Gastrocnemius medialis (tissue), 4 donors: ENCODE results near the gene TCF7L2. TPM values are rescaled to one million over a fixed set of nuclear protein-coding genes. Genes with fewer than 3 reads are reported as not detected.
"Not testable (repeated sequence)": the region's sequence is repeated elsewhere in the genome, so short reads cannot be mapped to it uniquely, and the experiment has no call there.

Source experiments
- ATAC-seq, 2 donors: fragments of 150-250 bp; one replicate each; pipeline ENCODE4 v1.9.1; 2016
- DNase-seq, 2 donors: peaks; one replicate each; pipeline ENCODE4 v3.0.0-alpha.2; 2019
- H3K27ac ChIP-seq, 4 donors: fragments of 200-600 bp; sonication (generic); 1 replicate in 1 of 4; 2 replicates in 3 of 4; pipeline ENCODE4 v1.5.1; 2016 to 2018; ENCODE audit warnings: mild to moderate bottlenecking in 2 of 4, moderate library complexity in 1 of 4
- H3K27me3 ChIP-seq, 3 donors: fragments of 200-600 bp; sonication (generic) in 2 of 3; 1 replicate in 1 of 3; 2 replicates in 2 of 3; pipeline versions ENCODE4 v1.5.1 to v1.6.0; 2016 to 2019; ENCODE audit warnings: mild to moderate bottlenecking in 1 of 3, moderate library complexity in 1 of 3
- H3K36me3 ChIP-seq, 2 donors: fragments of 200-600 bp; sonication (generic) in 1 of 2; one replicate each; pipeline ENCODE4 v1.5.1; 2017 to 2018
- H3K4me1 ChIP-seq, 2 donors: fragments of 200-600 bp; sonication (generic) in 1 of 2; one replicate each; pipeline ENCODE4 v1.5.1; 2016 to 2017; ENCODE audit warnings: mild to moderate bottlenecking in 2 of 2
- H3K4me3 ChIP-seq, 4 donors: fragments of 200-600 bp; sonication (generic) in 3 of 4; 1 replicate in 1 of 4; 2 replicates in 3 of 4; pipeline ENCODE4 v1.5.1; 2016 to 2019; ENCODE audit warnings: mild to moderate bottlenecking in 2 of 4
- H3K9me3 ChIP-seq, 3 donors: fragments of 200-600 bp; sonication (generic) in 2 of 3; 1 replicate in 1 of 3; 2 replicates in 2 of 3; pipeline ENCODE4 v1.5.1; 2016 to 2019
- POLR2A ChIP-seq, 2 donors: fragments of 450-650 bp; IDR thresholded peaks; one replicate each; pipeline ENCODE4 v1.6.1; 2017; ENCODE audit warnings: antibody characterized with exemption in 2 of 2, mild to moderate bottlenecking in 2 of 2, moderate library complexity in 2 of 2
- in situ Hi-C, 4 donors: fragments of 200-750 bp; cut with MboI; loops; one replicate each; pipeline versions ENCODE4 v1.15.0 to v1.8.0; 2017; ENCODE audit warnings: low sequenced_read_pairs in 4 of 4
- intact Hi-C: fragments of 100-400 bp; cut with DNase I; formaldehyde crosslinking; loops from one replicate; pipeline ENCODE4 v1.15.1; 2023; ENCODE audit warnings: low total_unique reads
- total RNA-seq, 4 donors: library from RNA; depleted of rRNA; stranded (reverse); fragments of >200 nt; gene quantifications; one replicate each; pipeline versions ENCODE4 v1.1.0 to v1.2.3, GENCODE V29; 2016
- TF ChIP-seq, protein P1 (sequence below), 5 experiments: fragments of 450-650 bp in 3 of 5; fragments of 200-600 bp in 2 of 5; sonication (generic) in 2 of 5; IDR thresholded peaks in 4 of 5; conservative IDR thresholded peaks in 1 of 5; 1 replicate in 4 of 5; 2 replicates in 1 of 5; pipeline ENCODE4 v1.5.1; 2016 to 2019; ENCODE audit warnings: antibody characterized with exemption in 5 of 5, mild to moderate bottlenecking in 3 of 5, moderate library complexity in 3 of 5

The TCF7L2 gene
- total RNA-seq, 4 donors from 2014 or later: 4.6 to 5.1 (median 5.0) TPM

DNA sequence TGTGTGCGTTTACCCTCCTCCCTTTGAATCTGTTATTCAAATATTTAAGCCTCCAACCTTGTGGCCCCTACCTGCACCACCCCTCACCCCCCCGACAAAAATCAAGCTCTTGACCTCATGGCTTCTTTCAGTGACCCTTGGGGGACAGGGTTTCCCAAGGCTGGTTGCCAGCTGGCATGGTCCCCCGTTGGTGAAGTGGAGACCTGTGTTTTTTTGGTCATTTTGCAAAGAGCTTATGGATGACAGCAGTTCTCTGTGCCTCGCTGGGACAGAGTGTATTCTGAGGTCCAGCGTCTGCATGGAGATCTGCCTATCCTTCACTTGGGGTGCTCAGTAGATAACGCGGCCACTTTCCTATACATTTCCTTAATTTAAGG lies 111.0 kb downstream of the TCF7L2 start:
- no peaks in the 10 kb centered on the region for H3K36me3 ChIP-seq
- no peak for ATAC-seq
- in situ Hi-C loops (no loop called here), intact Hi-C loops (no loop called here)
- DNase-seq: no peak
- H3K27ac ChIP-seq: peak overlapping the region; percentile 58 to 69 (median 63)
- H3K27me3 ChIP-seq: no peaks in the 10 kb centered on the region
- peaks cover 30 to 41% of the 10 kb centered on the region in 2 donors for H3K4me1 ChIP-seq
- peak overlapping the region in 3 of 4 donors; percentile 16 to 33 (median 24) for H3K4me3 ChIP-seq
- no peak for TF ChIP-seq POLR2A (IDR thresholded peaks at IDR 0.05)
- TF ChIP-seq, protein P1, sequence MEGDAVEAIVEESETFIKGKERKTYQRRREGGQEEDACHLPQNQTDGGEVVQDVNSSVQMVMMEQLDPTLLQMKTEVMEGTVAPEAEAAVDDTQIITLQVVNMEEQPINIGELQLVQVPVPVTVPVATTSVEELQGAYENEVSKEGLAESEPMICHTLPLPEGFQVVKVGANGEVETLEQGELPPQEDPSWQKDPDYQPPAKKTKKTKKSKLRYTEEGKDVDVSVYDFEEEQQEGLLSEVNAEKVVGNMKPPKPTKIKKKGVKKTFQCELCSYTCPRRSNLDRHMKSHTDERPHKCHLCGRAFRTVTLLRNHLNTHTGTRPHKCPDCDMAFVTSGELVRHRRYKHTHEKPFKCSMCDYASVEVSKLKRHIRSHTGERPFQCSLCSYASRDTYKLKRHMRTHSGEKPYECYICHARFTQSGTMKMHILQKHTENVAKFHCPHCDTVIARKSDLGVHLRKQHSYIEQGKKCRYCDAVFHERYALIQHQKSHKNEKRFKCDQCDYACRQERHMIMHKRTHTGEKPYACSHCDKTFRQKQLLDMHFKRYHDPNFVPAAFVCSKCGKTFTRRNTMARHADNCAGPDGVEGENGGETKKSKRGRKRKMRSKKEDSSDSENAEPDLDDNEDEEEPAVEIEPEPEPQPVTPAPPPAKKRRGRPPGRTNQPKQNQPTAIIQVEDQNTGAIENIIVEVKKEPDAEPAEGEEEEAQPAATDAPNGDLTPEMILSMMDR (IDR thresholded peaks at IDR 0.05 in 4 of 5, conservative IDR thresholded peaks at IDR 0.05 in 1 of 5): no peak
- H3K9me3 ChIP-seq: no peaks in the 10 kb centered on the region

DNA sequence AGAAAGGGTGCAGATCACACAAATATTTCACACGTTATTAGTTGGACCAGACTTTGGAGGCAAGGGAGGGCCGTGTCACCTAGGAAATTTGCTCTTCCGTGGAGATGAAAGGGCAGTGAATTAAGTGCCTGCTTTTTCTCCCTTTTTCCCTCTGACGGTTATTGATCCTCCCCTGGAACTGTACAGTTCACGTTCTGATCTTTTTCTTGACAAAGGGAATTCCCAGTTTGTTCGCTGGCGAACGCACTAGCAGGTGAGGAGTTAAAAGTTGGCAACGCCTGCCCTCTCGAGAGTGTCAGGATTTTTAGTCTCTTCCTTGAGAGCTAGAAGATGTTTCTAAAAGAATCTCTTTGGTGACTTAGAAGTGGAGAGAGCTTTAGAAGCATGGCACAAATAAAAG lies 111.5 kb downstream of the TCF7L2 start:
- ATAC-seq (no peak), DNase-seq (no peak)
- TF ChIP-seq, protein P1 (IDR thresholded peaks at IDR 0.05 in 4 of 5, conservative IDR thresholded peaks at IDR 0.05 in 1 of 5): no peak
- TF ChIP-seq POLR2A (IDR thresholded peaks at IDR 0.05): no peak
- no peak overlapping the region for H3K4me3 ChIP-seq
- intact Hi-C loops: no loop called here
- in situ Hi-C loops: no loop called here
- H3K4me1 ChIP-seq: peaks cover 30 to 41% of the 10 kb centered on the region in 2 donors
- no peaks in the 10 kb centered on the region for H3K36me3 ChIP-seq
- no peaks in the 10 kb centered on the region for H3K9me3 ChIP-seq
- peak overlapping the region in 3 of 4 donors; percentile 58 to 69 (median 59) for H3K27ac ChIP-seq
- H3K27me3 ChIP-seq: no peaks in the 10 kb centered on the region

DNA sequence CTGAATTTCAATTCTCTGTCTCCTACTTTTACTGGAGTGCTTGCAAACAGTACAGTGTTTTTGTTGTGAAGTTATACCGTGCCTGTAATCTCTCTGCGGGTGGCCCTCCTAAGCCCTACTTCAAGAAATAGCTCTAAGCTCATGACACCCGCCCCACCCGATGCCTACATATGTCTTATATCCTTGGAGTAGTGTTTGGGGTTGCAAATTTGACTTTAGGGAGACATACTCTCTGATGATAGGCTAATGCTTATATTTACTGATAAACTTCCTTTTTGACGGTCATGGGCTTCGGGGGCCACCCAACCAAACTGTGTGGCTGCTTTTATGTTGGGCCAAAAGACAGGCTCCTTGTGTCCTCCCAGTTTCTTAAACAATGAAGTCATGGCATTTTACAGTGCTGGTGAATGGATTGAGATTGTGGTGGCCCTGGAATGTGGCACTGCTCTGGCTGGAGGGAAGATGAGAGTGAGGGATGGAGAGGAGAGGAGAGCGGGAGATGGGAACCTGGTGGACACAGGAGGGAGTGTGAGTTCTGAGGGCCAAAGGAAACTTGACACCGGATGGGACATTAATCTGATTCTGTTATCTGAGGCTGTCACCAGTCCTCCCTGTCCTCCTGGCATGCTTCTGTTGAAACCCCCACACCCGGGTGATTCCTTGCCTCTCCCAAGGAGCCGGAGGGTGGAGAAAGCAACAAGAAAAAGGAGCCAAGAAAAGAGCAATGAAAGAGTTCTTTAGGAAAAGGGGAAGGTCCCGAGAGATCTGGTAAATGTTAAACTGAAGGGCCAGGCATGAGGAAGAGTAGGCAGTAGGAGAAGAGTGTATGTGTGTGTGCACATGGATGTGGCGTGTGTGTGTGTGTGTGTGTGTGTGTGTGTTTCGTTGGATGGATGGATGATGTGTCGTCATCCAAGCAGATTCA lies 113.3 kb downstream of the TCF7L2 start:
- H3K27ac ChIP-seq: no peak overlapping the region
- peaks cover 29 to 35% of the 10 kb centered on the region in 2 donors for H3K4me1 ChIP-seq
- no peaks in the 10 kb centered on the region for H3K9me3 ChIP-seq
- DNase-seq (no peak), ATAC-seq (no peak)
- no peak overlapping the region for H3K4me3 ChIP-seq
- no peaks in the 10 kb centered on the region for H3K36me3 ChIP-seq
- no peak for TF ChIP-seq POLR2A (IDR thresholded peaks at IDR 0.05)
- TF ChIP-seq, protein P1 (IDR thresholded peaks at IDR 0.05 in 4 of 5, conservative IDR thresholded peaks at IDR 0.05 in 1 of 5): no peak
- in situ Hi-C loops (no loop called here), intact Hi-C loops (no loop called here)
- no peaks in the 10 kb centered on the region for H3K27me3 ChIP-seq

DNA sequence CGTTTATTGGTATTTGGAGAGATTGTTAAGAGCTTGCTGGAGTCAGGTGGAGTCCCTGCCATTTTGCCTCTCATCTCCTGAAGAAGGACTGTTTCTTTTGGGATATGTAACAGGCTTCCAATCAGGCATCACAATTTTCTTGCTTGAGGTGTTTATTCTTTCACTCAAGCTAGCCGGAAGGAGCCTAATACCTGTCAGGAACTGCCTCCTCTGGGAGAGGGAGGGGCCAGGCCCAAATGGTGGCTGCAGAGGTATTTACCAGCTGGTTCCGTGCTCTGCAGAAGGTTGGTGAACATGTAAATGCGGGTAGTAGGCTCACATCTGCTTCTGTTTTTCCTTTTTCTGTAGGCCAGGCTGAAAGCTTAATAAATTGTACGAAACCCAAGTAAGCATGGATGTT lies 114.0 kb downstream of the TCF7L2 start:
- Histone ChIP-seq H3K4me3 (no peak overlapping the region), H3K9me3 (no peaks in the 10 kb centered on the region), H3K27ac (no peak overlapping the region), H3K4me1 (peaks cover 22 to 29% of the 10 kb centered on the region in 2 donors), H3K36me3 (no peaks in the 10 kb centered on the region), H3K27me3 (no peaks in the 10 kb centered on the region)
- in situ Hi-C loops (no loop called here), intact Hi-C loops (no loop called here)
- no peak for TF ChIP-seq POLR2A (IDR thresholded peaks at IDR 0.05)
- ATAC-seq: no peak
- DNase-seq: no peak

DNA sequence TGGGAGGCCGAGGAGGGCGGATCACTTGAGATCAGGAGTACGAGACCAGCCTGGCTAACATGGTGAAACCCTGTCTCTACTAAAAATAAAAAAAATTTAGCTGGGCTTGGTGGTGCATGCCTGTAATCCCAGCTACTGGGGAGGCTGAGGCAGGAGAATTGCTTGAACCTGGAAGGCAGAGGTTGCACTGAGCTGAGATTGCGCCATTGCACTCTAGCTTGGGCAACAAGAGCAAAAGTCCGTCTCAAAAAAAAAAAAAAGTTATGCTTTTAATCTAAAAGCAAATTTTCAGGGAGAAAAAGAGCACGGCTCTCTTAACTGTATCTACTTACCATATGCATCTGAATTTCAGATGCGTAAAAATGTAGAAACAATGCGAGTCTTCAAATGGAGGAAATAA lies 116.1 kb downstream of the TCF7L2 start:
- DNase-seq, intact Hi-C loops, H3K4me3 ChIP-seq, H3K4me1 ChIP-seq, H3K27ac ChIP-seq, ATAC-seq, H3K27me3 ChIP-seq, H3K36me3 ChIP-seq, H3K9me3 ChIP-seq, in situ Hi-C loops: not testable (repeated sequence)
